ENCODE results near the gene NPNT.

NPNT gene

DNA sequence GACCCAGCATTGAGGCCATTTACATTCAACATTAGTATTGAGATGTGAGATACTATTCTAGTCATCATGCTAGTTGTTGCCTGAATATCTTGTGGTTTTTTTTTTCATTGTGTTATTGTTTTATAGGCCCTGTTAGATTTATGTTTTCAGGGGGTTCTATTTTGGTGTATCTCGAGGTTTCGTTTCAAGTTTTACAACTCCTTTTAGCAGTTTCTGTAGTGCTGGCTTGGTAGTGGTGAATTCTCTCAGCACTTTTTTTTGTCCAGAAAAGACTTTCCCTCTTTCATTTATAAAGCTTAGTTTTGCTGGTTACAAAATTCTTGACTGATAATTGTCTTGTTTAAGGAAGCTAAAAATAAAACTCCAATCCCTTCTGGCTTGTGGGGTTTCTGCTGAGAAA is 115.5 kb downstream of the NPNT start:
- no peak for ATAC-seq
- TF ChIP-seq, protein P1, sequence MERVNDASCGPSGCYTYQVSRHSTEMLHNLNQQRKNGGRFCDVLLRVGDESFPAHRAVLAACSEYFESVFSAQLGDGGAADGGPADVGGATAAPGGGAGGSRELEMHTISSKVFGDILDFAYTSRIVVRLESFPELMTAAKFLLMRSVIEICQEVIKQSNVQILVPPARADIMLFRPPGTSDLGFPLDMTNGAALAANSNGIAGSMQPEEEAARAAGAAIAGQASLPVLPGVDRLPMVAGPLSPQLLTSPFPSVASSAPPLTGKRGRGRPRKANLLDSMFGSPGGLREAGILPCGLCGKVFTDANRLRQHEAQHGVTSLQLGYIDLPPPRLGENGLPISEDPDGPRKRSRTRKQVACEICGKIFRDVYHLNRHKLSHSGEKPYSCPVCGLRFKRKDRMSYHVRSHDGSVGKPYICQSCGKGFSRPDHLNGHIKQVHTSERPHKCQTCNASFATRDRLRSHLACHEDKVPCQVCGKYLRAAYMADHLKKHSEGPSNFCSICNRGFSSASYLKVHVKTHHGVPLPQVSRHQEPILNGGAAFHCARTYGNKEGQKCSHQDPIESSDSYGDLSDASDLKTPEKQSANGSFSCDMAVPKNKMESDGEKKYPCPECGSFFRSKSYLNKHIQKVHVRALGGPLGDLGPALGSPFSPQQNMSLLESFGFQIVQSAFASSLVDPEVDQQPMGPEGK (CRISPR knock-in tag; IDR thresholded peaks at IDR 0.05; ENCODE audit: borderline replicate concordance): no peak

DNA sequence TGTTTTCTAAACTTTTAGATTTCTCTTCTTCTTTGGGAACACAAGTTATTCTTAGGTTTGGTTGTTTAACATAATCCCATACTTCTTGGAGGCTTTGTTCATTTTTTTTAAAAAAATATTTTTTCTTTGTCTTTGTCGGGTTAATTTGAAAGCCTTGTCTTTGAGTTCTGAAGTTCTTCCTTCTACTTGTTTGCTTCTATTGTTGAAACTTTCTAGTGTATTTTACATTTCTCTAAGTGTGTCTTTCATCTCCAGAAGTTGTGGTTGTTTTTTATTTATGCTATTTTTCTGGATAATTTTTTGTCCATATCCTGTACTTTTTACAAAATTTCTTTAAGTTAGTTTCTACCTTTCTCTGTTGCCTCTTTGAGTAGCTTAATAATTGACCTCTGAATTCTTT is 116.1 kb downstream of the NPNT start:
- no peak for ATAC-seq
- TF ChIP-seq ZNF565 (CRISPR knock-in tag; conservative IDR thresholded peaks at IDR 0.05; ENCODE audit: low read depth) (no peak), GLIS3 (CRISPR knock-in tag; IDR thresholded peaks at IDR 0.05) (no peak), ZFP3 (CRISPR knock-in tag; IDR thresholded peaks at IDR 0.05) (no peak), ZNF8 (CRISPR knock-in tag; IDR thresholded peaks at IDR 0.05) (no peak), RARB (CRISPR knock-in tag; IDR thresholded peaks at IDR 0.05) (no peak), ISL1 (CRISPR knock-in tag; IDR thresholded peaks at IDR 0.05) (no peak), SNAI2 (CRISPR knock-in tag; IDR thresholded peaks at IDR 0.05) (no peak), ESRRG (CRISPR knock-in tag; IDR thresholded peaks at IDR 0.05) (no peak)
- TF ChIP-seq, protein P2, sequence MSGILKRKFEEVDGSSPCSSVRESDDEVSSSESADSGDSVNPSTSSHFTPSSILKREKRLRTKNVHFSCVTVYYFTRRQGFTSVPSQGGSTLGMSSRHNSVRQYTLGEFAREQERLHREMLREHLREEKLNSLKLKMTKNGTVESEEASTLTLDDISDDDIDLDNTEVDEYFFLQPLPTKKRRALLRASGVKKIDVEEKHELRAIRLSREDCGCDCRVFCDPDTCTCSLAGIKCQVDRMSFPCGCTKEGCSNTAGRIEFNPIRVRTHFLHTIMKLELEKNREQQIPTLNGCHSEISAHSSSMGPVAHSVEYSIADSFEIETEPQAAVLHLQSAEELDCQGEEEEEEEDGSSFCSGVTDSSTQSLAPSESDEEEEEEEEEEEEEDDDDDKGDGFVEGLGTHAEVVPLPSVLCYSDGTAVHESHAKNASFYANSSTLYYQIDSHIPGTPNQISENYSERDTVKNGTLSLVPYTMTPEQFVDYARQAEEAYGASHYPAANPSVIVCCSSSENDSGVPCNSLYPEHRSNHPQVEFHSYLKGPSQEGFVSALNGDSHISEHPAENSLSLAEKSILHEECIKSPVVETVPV (CRISPR knock-in tag; IDR thresholded peaks at IDR 0.05): no peak

DNA sequence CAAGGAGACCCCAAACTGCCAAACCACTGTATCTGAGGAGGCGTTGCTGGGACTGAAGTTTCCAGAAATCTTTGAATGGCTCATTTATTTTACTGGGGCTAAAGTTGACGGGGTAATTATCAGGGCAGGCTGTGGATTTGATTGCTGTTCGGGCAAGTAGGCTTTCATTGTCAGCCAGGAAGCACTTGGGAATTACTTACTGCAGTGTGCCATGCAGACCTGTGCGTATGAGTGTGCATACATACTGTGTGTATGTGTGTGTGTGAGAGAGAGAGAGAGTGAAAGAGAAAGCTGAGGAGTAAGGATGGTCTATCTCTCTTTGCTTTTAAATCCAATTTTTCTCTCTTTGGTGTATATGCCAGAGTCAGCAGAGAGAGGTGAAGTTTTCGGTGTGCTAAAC is 122.7 kb downstream of the NPNT start:
- no peak for TF ChIP-seq OSR1 (CRISPR knock-in tag; IDR thresholded peaks at IDR 0.05)
- TF ChIP-seq SNAI2 (CRISPR knock-in tag; IDR thresholded peaks at IDR 0.05): no peak
- no peak for TF ChIP-seq BACH2 (CRISPR knock-in tag; IDR thresholded peaks at IDR 0.05; ENCODE audit: borderline replicate concordance)
- TF ChIP-seq ZNF565 (CRISPR knock-in tag; conservative IDR thresholded peaks at IDR 0.05; ENCODE audit: low read depth): no peak
- no peak for TF ChIP-seq TOX (CRISPR knock-in tag; IDR thresholded peaks at IDR 0.05; ENCODE audit: borderline replicate concordance)
- no peak for TF ChIP-seq ESRRG (CRISPR knock-in tag; IDR thresholded peaks at IDR 0.05)
- no peak for TF ChIP-seq TCF4 (CRISPR knock-in tag; IDR thresholded peaks at IDR 0.05; ENCODE audit: borderline replicate concordance)
- no peak for TF ChIP-seq ZFP3 (CRISPR knock-in tag; IDR thresholded peaks at IDR 0.05)
- no peak for TF ChIP-seq ZNF70 (CRISPR knock-in tag; IDR thresholded peaks at IDR 0.05)
- TF ChIP-seq PPARA (CRISPR knock-in tag; IDR thresholded peaks at IDR 0.05; ENCODE audit: borderline replicate concordance): no peak
- no peak for TF ChIP-seq ISL1 (CRISPR knock-in tag; IDR thresholded peaks at IDR 0.05)

DNA sequence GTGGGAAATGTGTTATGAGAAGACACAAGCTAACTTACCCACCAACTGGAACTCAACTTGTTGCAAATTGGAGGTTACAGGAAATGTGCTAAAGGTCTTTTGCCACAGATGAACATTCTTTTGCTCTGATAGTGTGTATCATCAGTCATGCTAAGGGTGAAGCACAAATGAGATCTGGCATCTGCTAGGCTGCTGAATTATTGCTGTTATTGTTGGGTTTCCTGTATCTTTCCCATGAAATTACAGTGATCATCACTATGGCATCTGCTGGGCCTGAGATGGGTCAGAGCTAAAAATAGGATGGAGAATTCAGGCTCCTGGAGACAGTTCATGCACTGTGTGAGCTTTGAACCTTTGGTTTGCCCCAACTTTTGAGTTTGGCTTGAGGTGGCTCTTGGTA is 124.5 kb downstream of the NPNT start:
- peak; percentile 86 for ATAC-seq
- no peak for TF ChIP-seq ZNF565 (CRISPR knock-in tag; conservative IDR thresholded peaks at IDR 0.05; ENCODE audit: low read depth)
- TF ChIP-seq OSR1 (CRISPR knock-in tag; IDR thresholded peaks at IDR 0.05): no peak
- TF ChIP-seq, protein P3, sequence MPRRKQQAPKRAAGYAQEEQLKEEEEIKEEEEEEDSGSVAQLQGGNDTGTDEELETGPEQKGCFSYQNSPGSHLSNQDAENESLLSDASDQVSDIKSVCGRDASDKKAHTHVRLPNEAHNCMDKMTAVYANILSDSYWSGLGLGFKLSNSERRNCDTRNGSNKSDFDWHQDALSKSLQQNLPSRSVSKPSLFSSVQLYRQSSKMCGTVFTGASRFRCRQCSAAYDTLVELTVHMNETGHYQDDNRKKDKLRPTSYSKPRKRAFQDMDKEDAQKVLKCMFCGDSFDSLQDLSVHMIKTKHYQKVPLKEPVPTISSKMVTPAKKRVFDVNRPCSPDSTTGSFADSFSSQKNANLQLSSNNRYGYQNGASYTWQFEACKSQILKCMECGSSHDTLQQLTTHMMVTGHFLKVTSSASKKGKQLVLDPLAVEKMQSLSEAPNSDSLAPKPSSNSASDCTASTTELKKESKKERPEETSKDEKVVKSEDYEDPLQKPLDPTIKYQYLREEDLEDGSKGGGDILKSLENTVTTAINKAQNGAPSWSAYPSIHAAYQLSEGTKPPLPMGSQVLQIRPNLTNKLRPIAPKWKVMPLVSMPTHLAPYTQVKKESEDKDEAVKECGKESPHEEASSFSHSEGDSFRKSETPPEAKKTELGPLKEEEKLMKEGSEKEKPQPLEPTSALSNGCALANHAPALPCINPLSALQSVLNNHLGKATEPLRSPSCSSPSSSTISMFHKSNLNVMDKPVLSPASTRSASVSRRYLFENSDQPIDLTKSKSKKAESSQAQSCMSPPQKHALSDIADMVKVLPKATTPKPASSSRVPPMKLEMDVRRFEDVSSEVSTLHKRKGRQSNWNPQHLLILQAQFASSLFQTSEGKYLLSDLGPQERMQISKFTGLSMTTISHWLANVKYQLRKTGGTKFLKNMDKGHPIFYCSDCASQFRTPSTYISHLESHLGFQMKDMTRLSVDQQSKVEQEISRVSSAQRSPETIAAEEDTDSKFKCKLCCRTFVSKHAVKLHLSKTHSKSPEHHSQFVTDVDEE (CRISPR knock-in tag; IDR thresholded peaks at IDR 0.05): no peak
- no peak for TF ChIP-seq ISL1 (CRISPR knock-in tag; IDR thresholded peaks at IDR 0.05)
- TF ChIP-seq ZNF8 (CRISPR knock-in tag; IDR thresholded peaks at IDR 0.05): no peak
- TF ChIP-seq, protein P4, sequence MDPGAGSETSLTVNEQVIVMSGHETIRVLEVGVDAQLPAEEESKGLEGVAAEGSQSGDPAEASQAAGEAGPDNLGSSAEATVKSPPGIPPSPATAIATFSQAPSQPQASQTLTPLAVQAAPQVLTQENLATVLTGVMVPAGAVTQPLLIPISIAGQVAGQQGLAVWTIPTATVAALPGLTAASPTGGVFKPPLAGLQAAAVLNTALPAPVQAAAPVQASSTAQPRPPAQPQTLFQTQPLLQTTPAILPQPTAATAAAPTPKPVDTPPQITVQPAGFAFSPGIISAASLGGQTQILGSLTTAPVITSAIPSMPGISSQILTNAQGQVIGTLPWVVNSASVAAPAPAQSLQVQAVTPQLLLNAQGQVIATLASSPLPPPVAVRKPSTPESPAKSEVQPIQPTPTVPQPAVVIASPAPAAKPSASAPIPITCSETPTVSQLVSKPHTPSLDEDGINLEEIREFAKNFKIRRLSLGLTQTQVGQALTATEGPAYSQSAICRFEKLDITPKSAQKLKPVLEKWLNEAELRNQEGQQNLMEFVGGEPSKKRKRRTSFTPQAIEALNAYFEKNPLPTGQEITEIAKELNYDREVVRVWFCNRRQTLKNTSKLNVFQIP (CRISPR knock-in tag; IDR thresholded peaks at IDR 0.05; ENCODE audit: borderline replicate concordance, low read depth): no peak
- TF ChIP-seq TCF4 (CRISPR knock-in tag; IDR thresholded peaks at IDR 0.05; ENCODE audit: borderline replicate concordance): no peak
- TF ChIP-seq, protein P2 (CRISPR knock-in tag; IDR thresholded peaks at IDR 0.05): no peak

More for the DNA sequence above, 122.7 kb downstream of the NPNT start:
- ATAC-seq: no peak

All from SK-N-SH treated with all-trans-retinoic acid at 6 μM for 48 hours (cell line).